ENCODE measurements around the gene NSMCE3.

NSMCE3 gene

GRCh38 chr15:29222129-29222853, 47.3 kb downstream of the NSMCE3 start:
- no peak for DNase-seq (ENCODE audit: low read depth in 2 of 2)

GRCh38 chr15:29220852-29221251, 48.8 kb downstream of the NSMCE3 start:
- DNase-seq (ENCODE audit: low read depth in 2 of 2): no peak

DNA sequence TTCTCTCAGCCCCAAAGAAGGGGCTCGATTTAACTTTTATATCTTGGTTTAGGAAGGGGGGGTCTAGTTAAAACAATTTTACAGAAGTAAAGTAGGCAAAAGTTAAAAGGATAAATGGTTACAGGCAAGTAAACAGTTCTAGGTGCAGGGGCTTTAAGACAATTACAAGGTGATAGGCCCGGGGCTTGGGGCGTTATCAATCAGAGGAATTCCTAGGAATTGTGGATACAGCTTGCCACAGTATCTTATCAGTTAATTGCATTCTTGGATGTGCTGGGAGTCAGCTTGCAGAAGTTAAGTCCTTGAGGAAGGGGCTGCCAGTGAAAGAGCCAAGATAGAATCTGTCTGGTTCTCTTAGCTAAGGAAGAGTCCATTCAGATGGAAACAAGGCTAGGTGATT, 52.7 kb downstream of the NSMCE3 start:
- DNase-seq (ENCODE audit: low read depth in 2 of 2): no peak

All from stimulated activated CD8-positive, alpha-beta memory T cell treated with anti-CD3 and anti-CD28 coated beads, Interleukin-2, amount 100 ng/mL, for 1 hour (primary cell).